Skeletal muscle cell (primary cell): ENCODE data around the gene CCDC90B.

Experiments
- DNase-seq: peaks from one replicate; pipeline ENCODE4 v3.0.0-alpha.2; 2010; ENCODE audit warnings: low read depth
- H3K4me3 ChIP-seq: 2 replicates; pipeline ENCODE4 v1.5.1; 2011; ENCODE audit warnings: low read depth, mild to moderate bottlenecking, control low read depth, low read length, moderate library complexity

Gene CCDC90B

DNA sequence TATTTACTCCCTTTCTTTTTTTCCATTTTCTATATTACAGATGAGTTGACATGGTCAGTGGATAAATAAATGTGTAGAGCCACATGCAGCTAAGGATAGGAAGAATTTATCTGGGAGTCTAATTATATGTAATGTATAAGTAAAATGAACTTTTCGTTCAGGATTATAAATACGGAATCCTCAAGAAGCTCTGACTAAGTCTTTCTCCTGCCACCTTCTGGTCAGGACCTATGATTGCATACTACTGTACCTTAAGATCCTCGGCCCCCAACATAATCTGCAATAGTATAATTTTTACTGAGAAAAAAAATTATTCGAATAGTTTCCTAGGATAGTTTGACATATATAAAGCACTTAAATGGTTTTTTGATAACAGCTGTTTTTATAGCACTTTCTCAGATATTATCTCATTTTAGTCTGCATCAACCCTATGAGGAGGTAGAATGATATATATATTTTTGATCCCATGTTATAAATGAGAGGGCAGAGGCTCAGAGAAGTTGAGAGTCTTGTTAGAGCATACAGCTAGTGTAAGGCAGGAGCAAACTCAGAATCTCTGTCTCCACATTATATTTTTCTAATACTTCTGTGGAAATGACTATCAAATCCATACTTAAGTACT lies 36.1 kb downstream of the CCDC90B start:
- H3K4me3 ChIP-seq = no peak overlapping the region
- DNase-seq = peak; percentile 18

DNA sequence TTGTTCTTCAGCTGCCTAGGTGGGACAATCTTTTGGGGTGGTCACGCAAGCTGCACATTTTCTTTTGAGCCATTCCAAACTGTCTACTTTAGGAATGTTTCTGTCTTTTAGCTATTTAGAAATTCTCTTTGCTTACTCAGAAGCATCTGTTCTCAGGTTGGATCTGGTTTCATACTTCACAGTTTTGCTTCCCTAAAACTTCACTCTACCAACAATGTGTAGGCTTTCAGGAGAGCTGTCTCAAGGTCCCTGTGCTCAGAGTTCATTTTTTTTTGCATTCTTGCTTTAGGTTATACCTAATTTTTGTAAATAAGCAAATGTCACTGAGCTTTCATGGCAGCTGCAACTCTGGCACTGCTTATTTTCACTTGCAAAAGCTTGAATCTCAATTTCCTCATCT lies 36.7 kb downstream of the CCDC90B start:
- no peak for DNase-seq

DNA sequence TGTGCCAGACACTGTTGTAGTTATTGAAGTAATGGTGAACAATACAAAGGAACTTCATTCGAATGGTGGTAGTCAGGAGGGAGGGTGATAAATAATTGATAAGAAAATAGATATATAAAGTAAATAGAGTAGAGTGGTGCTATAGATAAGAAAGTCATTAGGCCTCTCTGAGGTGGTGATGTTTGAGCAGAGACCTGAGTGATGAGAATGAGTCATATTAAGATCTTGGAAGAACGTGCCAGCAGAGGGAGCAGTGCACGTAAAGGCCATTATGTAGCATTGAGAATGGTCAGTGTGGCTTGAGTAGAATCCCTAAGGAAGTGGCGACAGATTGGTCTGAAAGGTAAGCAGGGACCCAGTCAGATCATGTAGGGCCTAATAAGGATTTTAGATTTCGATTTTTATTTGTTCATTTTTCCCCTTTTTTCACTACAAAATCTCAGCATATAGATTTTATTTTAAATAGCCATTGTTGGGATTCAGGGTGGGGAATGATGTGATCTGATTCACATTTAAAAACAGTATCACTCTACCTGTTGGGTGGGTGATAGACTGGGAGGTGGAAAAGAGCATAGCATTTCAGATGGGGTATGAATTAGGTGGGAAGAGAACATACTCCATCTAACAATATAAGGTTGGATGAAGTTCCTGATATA lies 44.7 kb downstream of the CCDC90B start:
- DNase-seq = peak; percentile 9
- no peak overlapping the region for H3K4me3 ChIP-seq

More for the DNA sequence above, 36.7 kb downstream of the CCDC90B start:
- no peak overlapping the region for H3K4me3 ChIP-seq

DNA sequence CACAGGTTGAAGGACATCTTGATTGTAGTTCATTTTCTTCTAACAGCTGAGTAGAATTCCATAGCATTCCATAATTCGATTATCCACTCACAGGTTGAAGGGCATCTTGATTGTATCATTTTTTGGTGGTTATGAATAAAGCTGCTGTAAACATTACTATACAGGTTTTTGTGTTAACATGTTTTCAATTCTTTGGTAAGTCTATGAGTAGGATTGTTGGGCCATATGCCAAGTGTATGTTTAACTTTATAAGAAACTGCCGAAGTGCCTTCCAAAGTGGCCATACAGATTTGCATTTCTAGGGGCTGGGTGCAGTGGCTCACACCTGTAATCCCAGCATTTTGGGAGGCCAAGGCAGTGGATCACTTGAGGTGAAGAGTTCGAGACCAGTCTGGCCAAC lies 48.1 kb downstream of the CCDC90B start:
- no peak for DNase-seq

DNA sequence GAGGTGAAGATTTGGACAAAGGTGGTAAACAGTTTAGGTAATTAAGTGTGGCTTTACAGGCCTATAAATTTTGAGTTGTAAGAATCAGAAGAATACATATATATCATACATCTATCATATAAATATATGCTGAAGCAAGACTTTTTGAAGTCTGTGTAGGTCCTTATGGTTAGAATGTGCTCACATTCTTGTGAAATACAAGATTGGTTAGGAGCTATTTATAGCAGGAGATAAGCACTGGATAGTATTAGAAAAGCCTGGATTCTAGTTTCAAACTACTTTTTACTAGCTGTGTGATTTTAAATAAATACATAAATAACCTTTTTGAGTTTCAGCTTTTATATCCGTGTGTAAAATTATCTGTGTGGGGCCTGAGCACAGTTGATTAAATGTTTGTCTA lies 50.3 kb downstream of the CCDC90B start:
- DNase-seq = no peak
- H3K4me3 ChIP-seq = no peak overlapping the region

More for the DNA sequence above, 48.1 kb downstream of the CCDC90B start:
- no peak overlapping the region for H3K4me3 ChIP-seq

DNA sequence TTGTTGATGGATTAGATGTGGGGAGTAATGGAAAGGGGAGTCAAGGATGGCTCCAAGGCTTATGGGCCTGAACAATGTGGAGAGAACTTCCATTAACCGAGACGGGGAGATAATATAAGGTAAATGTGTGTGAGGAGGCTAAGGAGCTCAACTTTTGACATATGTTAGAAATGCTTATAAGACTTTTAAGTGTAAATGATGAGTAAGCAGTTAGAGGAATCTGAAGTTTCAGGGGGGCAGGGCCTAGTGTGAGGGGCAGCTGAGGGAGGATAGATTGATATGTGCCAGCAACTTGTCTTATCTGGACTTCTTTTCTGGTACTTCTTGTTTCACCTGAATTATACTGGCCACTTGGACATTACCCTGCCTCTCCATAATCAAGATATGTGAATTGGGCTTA lies 62.7 kb downstream of the CCDC90B start:
- no peak overlapping the region for H3K4me3 ChIP-seq
- DNase-seq = no peak

DNA sequence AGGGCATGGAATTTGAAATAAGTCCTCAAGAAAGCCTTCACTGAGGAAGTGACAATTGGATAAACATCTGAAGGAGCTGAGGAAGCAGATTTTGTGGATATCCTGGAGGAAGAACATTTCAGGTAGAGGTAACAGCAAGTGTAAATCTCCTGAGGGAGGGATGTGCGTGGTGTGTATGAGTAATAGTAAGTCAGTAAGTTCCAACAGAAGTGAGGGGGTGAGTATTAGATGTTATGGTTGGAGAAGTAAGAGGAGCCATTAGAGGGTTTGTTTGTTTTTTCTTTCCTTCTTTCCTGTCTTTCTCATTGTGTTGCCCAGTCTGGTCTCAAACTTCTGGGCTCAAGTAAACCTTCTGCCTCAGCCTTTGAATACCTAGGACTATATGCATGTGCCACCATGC lies 63.7 kb downstream of the CCDC90B start:
- H3K4me3 ChIP-seq = no peak overlapping the region
- peak; percentile 4 for DNase-seq

DNA sequence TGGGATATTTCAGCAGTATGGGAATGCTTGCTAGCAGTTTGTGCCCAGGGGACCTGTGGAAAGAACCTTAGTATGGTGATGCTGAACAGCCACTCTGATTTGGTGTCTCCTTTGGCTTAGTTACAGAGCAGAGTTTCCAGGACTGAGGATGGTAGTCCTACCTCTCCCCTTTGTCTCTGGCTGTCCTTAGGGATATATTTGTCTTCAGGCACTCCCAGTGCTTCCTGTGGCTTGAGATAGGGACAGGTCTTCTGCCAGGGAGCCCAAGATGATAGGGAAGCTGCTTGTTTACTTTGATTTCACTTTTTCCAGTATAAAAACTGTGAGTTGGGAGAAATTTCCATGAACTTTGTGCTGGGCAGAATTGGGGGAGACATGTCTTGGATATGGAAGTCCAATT lies 64.5 kb downstream of the CCDC90B start:
- no peak overlapping the region for H3K4me3 ChIP-seq
- DNase-seq = no peak

DNA sequence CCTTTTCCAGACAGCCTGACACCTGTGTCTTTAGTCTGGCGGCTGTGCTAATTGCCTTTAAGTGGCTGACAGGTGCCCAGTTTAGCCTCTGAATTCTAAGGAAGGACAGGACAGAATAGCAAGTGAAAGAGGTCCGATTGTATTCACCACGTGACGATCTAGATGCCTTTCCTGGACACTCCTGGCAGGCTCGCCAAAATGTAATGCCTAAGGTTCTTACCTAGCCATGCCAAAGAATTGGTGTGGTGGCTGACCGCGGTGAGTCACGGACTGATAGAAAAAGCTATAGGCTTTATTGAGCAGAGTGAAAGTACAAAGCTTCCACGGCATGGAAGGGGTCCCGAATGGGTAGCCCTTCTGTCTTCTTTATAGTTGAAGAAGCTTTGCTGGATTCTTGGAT lies 65.9 kb downstream of the CCDC90B start:
- H3K4me3 ChIP-seq = no peak overlapping the region
- DNase-seq = no peak

DNA sequence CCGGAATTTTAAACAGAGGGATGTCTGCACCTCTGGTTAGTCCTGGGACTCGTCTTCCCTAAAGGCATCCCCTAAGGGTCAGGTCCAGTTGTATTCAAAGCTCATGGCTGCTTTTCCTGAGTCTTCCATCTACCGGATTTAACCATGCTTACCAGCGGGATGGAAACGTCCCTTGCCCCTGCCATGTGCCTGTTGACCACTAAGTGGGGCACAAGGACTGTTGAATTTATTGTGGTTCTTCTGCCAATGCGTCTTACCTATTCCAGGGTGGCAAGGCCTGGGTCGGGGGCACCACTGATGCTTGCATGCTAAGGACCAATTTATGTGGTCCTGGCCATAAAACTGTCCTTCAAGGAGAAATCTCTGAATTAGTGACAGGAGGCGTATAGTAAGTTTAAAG lies 67.1 kb downstream of the CCDC90B start:
- DNase-seq = no peak
- no peak overlapping the region for H3K4me3 ChIP-seq
